Measurements from ENCODE around the gene TRAPPC2L. TPM values are rescaled to one million over a fixed set of nuclear protein-coding genes. Genes with fewer than 3 reads are reported as not detected.

The TRAPPC2L gene
- total RNA-seq, 1 experiment from 2014 or later, result 101 TPM

GRCh38 chr16:88853325-88853941, 3.5 kb upstream of the TRAPPC2L start:
- Histone ChIP-seq H3K36me3 (ENCODE audit: low read depth) (no peaks in the 10 kb centered on the region), H3K4me2 (no peak overlapping the region), H4K20me1 (ENCODE audit: insufficient read depth) (no peaks in the 10 kb centered on the region), H3K79me2 (ENCODE audit: low read depth) (0 out of 2 replicates have a peak, but pooled peaks cover 7% of the 10 kb centered on the region), H2AFZ (no peak overlapping the region), H3F3A (ENCODE audit: insufficient read depth, low read depth) (no peaks in the 10 kb centered on the region), H3K27ac (no peak overlapping the region), H3K4me1 (replicated peaks; ENCODE audit: insufficient read depth) (peaks cover 5% of the 10 kb centered on the region), H3K4me3 (no peak overlapping the region), H3K27me3 (ENCODE audit: insufficient read depth, low read depth) (no peaks in the 10 kb centered on the region), H3K9me2 (ENCODE audit: insufficient read depth) (no peaks in the 10 kb centered on the region), H3K9me3 (ENCODE audit: insufficient read depth, low read depth) (no peaks in the 10 kb centered on the region)
- no peak for DNase-seq
- BruUV-seq (replicated peaks), result no TSS peak
- POLR2A ChIA-PET (ENCODE audit: unreplicated experiment), result no interaction called here
- TF ChIP-seq EZH2 (IDR thresholded peaks at IDR 0.05; ENCODE audit: low read depth) (no peak), CTCF (conservative IDR thresholded peaks at IDR 0.05) (no peak)
- intact Hi-C loops (cut with micrococcal nuclease; ENCODE audit: unreplicated experiment), result loop anchor here (10.0 kb wide), 1 partner anchor 71 kb away; no protein-coding TSS in a partner anchor
- CTCF ChIA-PET, result interaction anchor here (0.9 kb wide), 1 partner anchor 219 kb away, joined by 6 read pairs; no protein-coding TSS in a partner anchor

- no peak for TF ChIP-seq CTCF (conservative IDR thresholded peaks at IDR 0.05)
- no peak for TF ChIP-seq EZH2 (IDR thresholded peaks at IDR 0.05; ENCODE audit: low read depth)
- Histone ChIP-seq H3K4me2 (no peak overlapping the region), H3K4me1 (replicated peaks; ENCODE audit: insufficient read depth) (peaks cover 5% of the 10 kb centered on the region), H3K9me2 (ENCODE audit: insufficient read depth) (no peaks in the 10 kb centered on the region), H2AFZ (no peak overlapping the region), H3K36me3 (ENCODE audit: low read depth) (no peaks in the 10 kb centered on the region), H3K79me2 (ENCODE audit: low read depth) (0 out of 2 replicates have a peak, but pooled peaks cover 7% of the 10 kb centered on the region), H4K20me1 (ENCODE audit: insufficient read depth) (no peaks in the 10 kb centered on the region), H3F3A (ENCODE audit: insufficient read depth, low read depth) (no peaks in the 10 kb centered on the region), H3K27ac (no peak overlapping the region), H3K9me3 (ENCODE audit: insufficient read depth, low read depth) (no peaks in the 10 kb centered on the region), H3K27me3 (ENCODE audit: insufficient read depth, low read depth) (no peaks in the 10 kb centered on the region), H3K4me3 (no peak overlapping the region)
- DNase-seq, result no peak
- BruUV-seq (replicated peaks), result no TSS peak
- CTCF ChIA-PET, result no interaction called here
- POLR2A ChIA-PET (ENCODE audit: unreplicated experiment), result no interaction called here
- intact Hi-C loops (cut with micrococcal nuclease; ENCODE audit: unreplicated experiment), result loop anchor here (10.0 kb wide), 1 partner anchor 70 kb away; no protein-coding TSS in a partner anchor
Measured at GRCh38 chr16:88854306-88855111, 2.4 kb upstream of the TRAPPC2L start.

- Histone ChIP-seq H3K27ac (no peak overlapping the region), H2AFZ (no peak overlapping the region), H3F3A (ENCODE audit: insufficient read depth, low read depth) (no peaks in the 10 kb centered on the region), H3K9me3 (ENCODE audit: insufficient read depth, low read depth) (no peaks in the 10 kb centered on the region), H3K4me3 (no peak overlapping the region), H3K4me1 (replicated peaks; ENCODE audit: insufficient read depth) (peaks cover 5% of the 10 kb centered on the region), H3K27me3 (ENCODE audit: insufficient read depth, low read depth) (no peaks in the 10 kb centered on the region), H3K79me2 (ENCODE audit: low read depth) (0 out of 2 replicates have a peak, but pooled peaks cover 7% of the 10 kb centered on the region), H4K20me1 (ENCODE audit: insufficient read depth) (no peaks in the 10 kb centered on the region), H3K36me3 (ENCODE audit: low read depth) (no peaks in the 10 kb centered on the region), H3K9me2 (ENCODE audit: insufficient read depth) (no peaks in the 10 kb centered on the region), H3K4me2 (no peak overlapping the region)
- DNase-seq, result no peak
- intact Hi-C loops (cut with micrococcal nuclease; ENCODE audit: unreplicated experiment), result loop anchor here (10.0 kb wide), 1 partner anchor 70 kb away; no protein-coding TSS in a partner anchor
- CTCF ChIA-PET, result interaction anchor here (0.6 kb wide), 1 partner anchor 118 kb away, joined by 3 read pairs; no protein-coding TSS in a partner anchor
- no TSS peak for BruUV-seq (replicated peaks)
- TF ChIP-seq EZH2 (IDR thresholded peaks at IDR 0.05; ENCODE audit: low read depth) (no peak), CTCF (conservative IDR thresholded peaks at IDR 0.05) (no peak)
- POLR2A ChIA-PET (ENCODE audit: unreplicated experiment), result no interaction called here
Measured at GRCh38 chr16:88855176-88855575, 1.8 kb upstream of the TRAPPC2L start.
